GM21576 (cell line): ENCODE results near the gene CSMD2.

Experiments
- ATAC-seq: cut with Tn5 transposase; IDR thresholded peaks from one replicate; pipeline ENCODE4 v1.9.1; 2021; ENCODE audit warnings: mild to moderate bottlenecking, moderate library complexity; ENCODE audit not compliant: unreplicated experiment

CSMD2 gene

GRCh38 chr1:33723251-33723650 is 441.8 kb downstream of the CSMD2 start:
- no peak for ATAC-seq

GRCh38 chr1:33721301-33721815 is 443.7 kb downstream of the CSMD2 start:
- no peak for ATAC-seq

GRCh38 chr1:33719771-33720670 is 445.0 kb downstream of the CSMD2 start:
- ATAC-seq = no peak

- ATAC-seq = no peak
These were observed 445.7 kb downstream of the CSMD2 start for GRCh38 chr1:33719326-33719725.

- no peak for ATAC-seq
These were observed 446.8 kb downstream of the CSMD2 start for GRCh38 chr1:33718186-33718585.

GRCh38 chr1:33716976-33717688 is 447.9 kb downstream of the CSMD2 start:
- ATAC-seq = no peak

- no peak for ATAC-seq
These were observed 449.7 kb downstream of the CSMD2 start for GRCh38 chr1:33715195-33715811.

DNA sequence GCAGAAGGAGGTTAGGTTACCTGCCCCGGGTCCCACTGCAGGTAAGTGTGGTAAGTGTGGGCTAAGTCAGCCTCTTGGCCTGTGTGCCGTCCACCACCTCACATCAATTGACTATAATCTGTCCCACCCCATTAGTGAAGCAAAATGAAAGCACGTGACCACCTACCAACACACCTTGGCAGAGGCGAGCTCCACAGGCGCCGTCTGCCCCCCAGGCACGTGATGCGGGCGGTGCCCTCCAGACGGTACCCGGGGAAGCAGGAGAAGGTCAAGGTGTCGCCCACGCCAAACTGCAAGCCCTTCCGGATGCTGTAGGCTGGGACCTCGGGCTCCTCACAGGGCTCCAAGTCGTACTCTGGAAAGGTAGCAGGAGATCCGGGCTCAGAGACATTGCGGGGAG is 450.6 kb downstream of the CSMD2 start:
- no peak for ATAC-seq

DNA sequence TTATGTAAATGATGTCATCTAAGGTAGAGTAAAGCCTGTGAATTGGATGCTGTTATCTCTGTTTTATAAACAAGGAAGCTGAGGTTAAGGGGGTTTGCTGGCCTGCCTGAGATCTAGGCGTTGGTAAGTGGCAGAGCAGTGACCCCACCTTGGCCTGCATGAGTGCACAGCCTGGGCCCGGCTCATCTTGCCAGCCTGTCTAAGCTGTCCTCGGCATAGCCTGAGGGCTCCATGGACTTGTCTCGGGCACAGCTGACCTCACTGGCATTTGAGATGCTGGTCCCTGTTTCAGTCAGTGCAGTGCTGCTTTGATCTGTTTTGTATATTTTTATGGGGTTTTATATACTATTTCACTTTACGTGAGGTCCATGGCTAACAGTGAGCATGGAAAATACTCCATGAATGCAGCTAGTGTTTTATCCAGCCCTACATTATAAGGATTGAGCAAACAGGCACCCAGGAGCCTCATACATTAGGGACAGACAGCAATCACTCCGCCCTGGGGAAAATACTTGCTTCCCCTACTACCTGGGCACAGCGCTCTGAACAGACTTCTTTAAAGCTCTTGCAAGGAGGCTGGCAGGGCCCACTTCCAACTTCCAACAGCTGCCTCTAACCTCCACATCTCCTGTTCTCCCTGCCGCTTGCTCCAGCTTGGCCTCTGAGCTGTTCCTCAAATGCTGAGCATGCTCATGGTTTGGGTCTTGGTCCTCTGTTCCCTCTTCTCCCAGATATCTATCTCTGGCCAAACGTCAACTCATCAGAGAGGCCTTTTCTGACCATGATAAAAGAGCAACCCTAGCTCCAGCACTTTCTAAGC is 451.8 kb downstream of the CSMD2 start:
- no peak for ATAC-seq

GRCh38 chr1:33712186-33712585 is 452.8 kb downstream of the CSMD2 start:
- no peak for ATAC-seq

- ATAC-seq = no peak
These were observed 453.5 kb downstream of the CSMD2 start for GRCh38 chr1:33711511-33711910.

DNA sequence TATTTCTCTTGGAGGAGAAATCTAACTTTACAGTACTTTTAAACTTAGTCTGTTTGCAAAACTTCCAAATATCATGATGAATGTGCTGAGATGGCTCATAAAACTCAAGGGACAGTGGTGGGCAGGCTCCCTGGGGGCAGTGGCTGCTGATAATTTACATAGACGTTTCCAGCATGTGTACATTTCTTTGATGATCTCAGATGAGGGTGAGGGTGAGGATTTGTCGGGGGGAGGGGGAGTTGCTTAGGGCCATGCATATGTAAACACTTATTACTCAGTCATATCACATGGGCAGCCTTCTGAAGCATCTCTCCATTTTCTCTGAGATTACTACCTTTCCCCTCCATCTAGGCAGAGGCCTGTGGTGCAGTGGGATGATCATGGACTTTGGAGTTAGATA is 454.1 kb downstream of the CSMD2 start:
- no peak for ATAC-seq

DNA sequence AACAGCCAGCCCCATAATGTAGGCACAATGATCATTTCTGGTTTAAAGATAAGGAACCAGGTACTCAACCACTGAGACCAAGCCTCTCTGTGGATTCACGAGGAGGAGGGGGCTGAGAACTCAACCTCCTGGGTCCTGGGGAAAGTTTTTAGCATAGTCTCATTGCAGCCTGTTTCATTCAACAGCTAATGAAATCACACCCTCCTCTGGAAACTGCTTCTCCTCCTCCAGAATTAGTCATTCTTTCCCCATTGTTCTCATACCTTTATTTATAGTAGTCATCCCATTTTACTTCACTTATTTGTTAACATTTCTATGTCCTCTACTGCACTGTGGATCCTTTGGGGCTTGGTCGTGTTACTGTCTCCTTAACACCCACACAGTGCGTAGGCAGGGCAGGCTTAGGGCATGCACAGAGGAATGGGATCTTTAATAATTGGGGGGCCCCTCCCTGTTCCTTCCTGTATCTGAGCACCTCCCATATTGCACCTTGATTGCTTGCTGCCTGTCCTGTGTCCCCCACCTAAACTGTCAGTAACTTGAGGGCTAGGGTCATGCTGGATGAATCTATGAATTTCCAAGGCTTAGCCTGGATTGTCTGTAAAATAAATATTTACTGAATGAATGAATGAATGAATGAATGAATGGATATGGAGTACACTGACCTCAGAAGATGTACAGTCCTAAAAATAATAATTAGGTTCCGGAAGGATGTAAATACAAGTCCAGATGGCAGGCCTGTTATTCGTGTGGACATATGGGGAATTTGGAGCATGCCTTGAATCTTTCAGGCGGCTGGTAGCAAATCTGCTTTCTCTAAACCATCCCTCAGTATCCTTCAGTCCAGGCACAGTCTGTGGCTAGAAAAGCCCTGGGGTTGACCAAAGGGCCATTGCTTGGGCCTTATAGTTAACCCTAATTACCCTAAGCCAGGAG is 455.0 kb downstream of the CSMD2 start:
- ATAC-seq = no peak

GRCh38 chr1:33709174-33709782 is 455.8 kb downstream of the CSMD2 start:
- ATAC-seq = no peak

GRCh38 chr1:33706634-33707255 is 458.3 kb downstream of the CSMD2 start:
- no peak for ATAC-seq

DNA sequence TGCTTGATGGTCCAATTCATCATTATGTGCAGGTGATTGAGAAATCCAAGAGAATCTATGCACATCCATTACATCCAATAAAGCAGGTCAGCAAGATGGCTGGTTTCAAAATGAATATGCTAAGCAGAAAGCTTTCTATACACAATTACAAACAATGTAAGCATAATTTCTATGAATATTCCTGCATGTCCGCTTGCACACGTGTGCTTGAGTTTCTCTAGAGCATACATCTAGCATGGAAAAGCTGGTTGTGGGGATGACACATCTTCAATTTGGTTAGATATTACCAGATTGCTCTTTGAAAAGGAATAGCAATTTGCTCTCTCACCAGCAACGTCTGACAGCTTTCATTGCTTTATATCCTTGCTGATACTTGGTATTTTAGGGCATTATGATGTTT is 461.6 kb downstream of the CSMD2 start:
- ATAC-seq = no peak

- no peak for ATAC-seq
These were observed 466.5 kb downstream of the CSMD2 start for GRCh38 chr1:33698361-33699035.

- no peak for ATAC-seq
These were observed 467.2 kb downstream of the CSMD2 start for GRCh38 chr1:33697816-33698215.
